HepG2 (cell line): ENCODE data around the gene CGB8. TPM values are rescaled to one million over a fixed set of nuclear protein-coding genes. Genes with fewer than 3 reads are reported as not detected.
"Not testable (repeated sequence)": the region's sequence is repeated elsewhere in the genome, so short reads cannot be mapped to it uniquely, and the experiment has no call there.

Experiments used
- ATAC-seq: fragments of 200-7000 bp; cut with Tn5 transposase; 3 replicates; pipeline ENCODE4 v1.9.1; 2020; ENCODE audit warnings: mild to moderate bottlenecking, moderate library complexity
- Bru-seq: library from RNA; stranded (reverse); fragments of 400-500 nt; gene quantifications from one replicate; lab custom pipeline; 2021; lab: Mats Ljungman, UMichigan
- BruChase-seq, 2 experiments: library from RNA; stranded (reverse); fragments of 400-500 nt; gene quantifications; one replicate each; lab custom pipeline; 2021; lab: Mats Ljungman, UMichigan
- BruUV-seq: library from RNA; stranded (reverse); fragments of 400-500 nt; replicated peaks from 2 replicates; lab custom pipeline; 2021; lab: Mats Ljungman, UMichigan
- CTCF ChIA-PET: fragments of 300-600 bp; formaldehyde crosslinking; extraction: SDS; loops from one replicate; lab custom pipeline; 2021; ENCODE audit warnings: low total read pairs, inconsistent platforms, low intra/inter-chr PET ratio; lab: Yijun Ruan, JAX
- POLR2A ChIA-PET: fragments of 350-600 bp; sonication (Branson Sonifier 250); formaldehyde crosslinking; loops from one replicate; lab custom pipeline; 2020; ENCODE audit warnings: antibody characterized with exemption, inconsistent platforms; lab: Yijun Ruan, JAX
- DNase-seq: peaks from one replicate; pipeline ENCODE4 v3.0.0-alpha.2; 2015; ENCODE audit warnings: low spot score
- FAIRE-seq: peaks from 3 replicates; lab custom pipeline; 2011; peaks lifted over from hg19 to GRCh38; lab: Jason Lieb, UNC
- H2AFZ ChIP-seq: one replicate; pipeline ENCODE4 v1.6.1; 2011; ENCODE audit warnings: low read length, inconsistent platforms
- H3K27ac ChIP-seq: fragments of 300-600 bp; 3 replicates; pipeline ENCODE4 v1.8.0; 2011; ENCODE audit warnings: mixed run types, mild to moderate bottlenecking, mixed read lengths, low read length, inconsistent platforms; ENCODE audit not compliant: insufficient read depth; ENCODE audit errors: extremely low read length
- H3K27me3 ChIP-seq, 2 experiments: fragments of 200-600 bp in 1 of 2; 2 replicates in 1 of 2; 3 replicates in 1 of 2; pipeline versions ENCODE4 v1.6.0 to v1.8.0; 2011; ENCODE audit warnings: low read length in 2 of 2, mild to moderate bottlenecking in 2 of 2, moderate library complexity in 2 of 2, inconsistent platforms in 1 of 2; ENCODE audit not compliant: insufficient read depth in 2 of 2, control insufficient read depth in 1 of 2
- H3K36me3 ChIP-seq, 2 experiments: fragments of 200-600 bp in 1 of 2; replicated peaks in 1 of 2; 2 replicates in 1 of 2; 3 replicates in 1 of 2; pipeline versions ENCODE4 v1.5.1 to v1.8.0; 2011; ENCODE audit warnings: low read length in 2 of 2, inconsistent platforms in 1 of 2; ENCODE audit not compliant: insufficient read depth in 2 of 2, control insufficient read depth in 1 of 2
- H3K4me1 ChIP-seq: 2 replicates; pipeline ENCODE4 v1.5.1; 2012; ENCODE audit warnings: low read length, inconsistent platforms; ENCODE audit not compliant: insufficient read depth
- H3K4me2 ChIP-seq: 2 replicates; pipeline ENCODE4 v1.6.0; 2011; ENCODE audit warnings: low read depth, low read length, inconsistent platforms
- H3K4me3 ChIP-seq, 3 experiments: fragments of 200-600 bp in 1 of 3; sonication (generic), shearing (Covaris generic) in 1 of 3; replicated peaks in 1 of 3; 2 replicates each; pipeline ENCODE4 v1.5.1; 2011 to 2016; ENCODE audit warnings: low read length in 3 of 3, inconsistent platforms in 2 of 3, low read depth in 2 of 3, mild to moderate bottlenecking in 2 of 3, control low read depth in 1 of 3, mixed read lengths in 1 of 3; ENCODE audit not compliant: insufficient read depth in 1 of 3
- H3K79me2 ChIP-seq: one replicate; pipeline ENCODE4 v1.6.1; 2011; ENCODE audit warnings: low read length, inconsistent platforms; ENCODE audit not compliant: insufficient read depth
- H3K9ac ChIP-seq: 2 replicates; pipeline ENCODE4 v1.6.0; 2011; ENCODE audit warnings: mild to moderate bottlenecking, low read depth, low read length, inconsistent platforms; ENCODE audit not compliant: insufficient read depth
- H3K9me3 ChIP-seq: 2 replicates; pipeline ENCODE4 v1.5.1; 2012; ENCODE audit warnings: mild to moderate bottlenecking, low read length
- H4K20me1 ChIP-seq: 2 replicates; pipeline ENCODE4 v1.6.0; 2011; ENCODE audit warnings: inconsistent platforms, mild to moderate bottlenecking, low read length, moderate library complexity; ENCODE audit not compliant: insufficient read depth
- WGBS: methylation state at CpG from one replicate; pipeline ENCODE4 v1.1.6; 2017; ENCODE audit warnings: low lambda C conversion rate; 5-methylcytosine and 5-hydroxymethylcytosine counted together
- in situ Hi-C: cut with HindIII; loops from 2 replicates; pipeline ENCODE4 v1.10.0; 2017; ENCODE audit warnings: low pct_unique_long_range_greater_than_20kb; ENCODE audit not compliant: extremely low pct_ligation_motif_present
- intact Hi-C: fragments of 100-400 bp; cut with micrococcal nuclease; formaldehyde crosslinking; loops from one replicate; pipeline ENCODE4 v1.10.0; 2022; ENCODE audit not compliant: unreplicated experiment
- long read RNA-seq, 2 experiments: library from RNA in 1 of 2; library from polyadenylated mRNA in 1 of 2; stranded (forward) in 1 of 2; unstranded in 1 of 2; transcript quantifications; one replicate each; pipeline ENCODE4 v2.0.0, GENCODE V29; 2019 to 2022
- polyA minus RNA-seq, 3 experiments: library from RNA; depleted of rRNA, polyadenylated mRNA; stranded (reverse); fragments of >200 nt; gene quantifications; 2 replicates each; pipeline ENCODE4 v1.2.3, GENCODE V29; 2011; ENCODE audit warnings: low replicate concordance in 1 of 3
- polyA plus RNA-seq, 8 experiments: library from polyadenylated mRNA; depleted of rRNA in 3 of 8; stranded (reverse) in 7 of 8; unstranded in 1 of 8; fragments of >200 nt; fragmentation: Illumina TruSeq in 4 of 8; extraction: Trizol in 4 of 8; gene quantifications; 2 replicates each; pipeline versions ENCODE4 v1.2.1 to v1.2.3, GENCODE V29; 2011 to 2016; ENCODE audit warnings: low read depth in 4 of 8, missing spikeins in 1 of 8, mixed read lengths in 1 of 8; ENCODE audit not compliant: insufficient read depth in 1 of 8
- total RNA-seq, 5 experiments: library from RNA; depleted of rRNA; stranded (reverse); fragments of >200 nt; fragmentation: Illumina TruSeq; extraction: Trizol; gene quantifications; 2 replicates each; pipeline ENCODE4 v1.2.3, GENCODE V29; 2016; ENCODE audit warnings: low read depth in 1 of 5

The CGB8 gene
- total RNA-seq (2016; rRNA removed; fragmentation: Illumina TruSeq; extraction: Trizol) = not detected in 2 replicates
- not detected in 2 replicates for total RNA-seq (2016; cell fraction: cytosol; rRNA removed; fragmentation: Illumina TruSeq; extraction: Trizol; ENCODE audit: low read depth)
- total RNA-seq (2016; cell fraction: insoluble cytoplasmic fraction; rRNA removed; fragmentation: Illumina TruSeq; extraction: Trizol) = not detected in 2 replicates
- not detected in 2 replicates for total RNA-seq (2016; cell fraction: membrane; rRNA removed; fragmentation: Illumina TruSeq; extraction: Trizol)
- total RNA-seq (2016; cell fraction: nucleus; rRNA removed; fragmentation: Illumina TruSeq; extraction: Trizol) = not detected in 2 replicates
- not detected in 2 replicates for polyA plus RNA-seq (2011; rRNA removed)
- polyA plus RNA-seq (2011; cell fraction: cytosol; rRNA removed) = not detected in 2 replicates
- polyA plus RNA-seq (2011; cell fraction: nucleus; rRNA removed) = not detected in 2 replicates
- not detected in 2 replicates for polyA plus RNA-seq (2012)
- not detected in 2 replicates for polyA plus RNA-seq (2016; cell fraction: cytosol; fragmentation: Illumina TruSeq; extraction: Trizol; ENCODE audit: low read depth)
- not detected in 2 replicates for polyA plus RNA-seq (2016; cell fraction: insoluble cytoplasmic fraction; fragmentation: Illumina TruSeq; extraction: Trizol; ENCODE audit: low read depth)
- polyA plus RNA-seq (2016; cell fraction: membrane; fragmentation: Illumina TruSeq; extraction: Trizol; ENCODE audit: low read depth) = not detected in 2 replicates
- not detected in 2 replicates for polyA plus RNA-seq (2016; cell fraction: nucleus; fragmentation: Illumina TruSeq; extraction: Trizol; ENCODE audit: insufficient read depth, low read depth)
- polyA minus RNA-seq (2011; rRNA and poly(A)+ RNA removed; ENCODE audit: low replicate concordance) = not detected in 2 replicates
- polyA minus RNA-seq (2011; cell fraction: cytosol; rRNA and poly(A)+ RNA removed) = not detected in 2 replicates
- polyA minus RNA-seq (2011; cell fraction: nucleus; rRNA and poly(A)+ RNA removed) = not detected in 2 replicates
- not detected for Bru-seq, nascent RNA
- BruChase-seq, experiment 1, labeled RNA remaining after a 6-hour chase = not detected
- not detected for BruChase-seq, experiment 2, labeled RNA remaining after a 2-hour chase
- long read RNA-seq, experiment 1 = 0 reads
- long read RNA-seq, experiment 2 = 0 reads

DNA sequence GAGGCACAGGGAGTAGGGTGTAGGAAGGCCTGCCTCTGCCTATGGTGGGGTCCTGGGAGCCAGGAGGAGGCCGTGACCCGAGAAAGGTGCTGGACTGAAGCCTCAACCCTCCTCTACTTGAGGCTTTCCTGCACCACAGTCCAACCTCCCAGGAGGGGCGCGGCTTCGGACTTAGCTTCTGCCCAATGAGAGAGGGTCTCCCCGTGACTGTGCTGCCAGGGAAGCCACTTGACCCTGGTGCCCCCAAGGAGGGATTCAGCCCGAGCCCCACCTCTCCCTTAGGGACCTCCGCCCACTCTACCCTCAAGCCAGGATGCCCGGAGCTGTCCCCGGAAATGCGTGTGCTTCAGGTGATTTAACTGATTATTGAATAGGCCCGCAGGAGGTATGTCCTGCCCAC, at the start of gene CGB8:
Gene CGB8 (minus strand): TSS at position 101 of the 400 bp plus-strand sequence. CDS start 372 bp downstream, outside the sequence.
- H3K9me3 ChIP-seq, BruUV-seq, H3K27ac ChIP-seq, H3K4me1 ChIP-seq, in situ Hi-C loops, DNase-seq, H4K20me1 ChIP-seq, H3K79me2 ChIP-seq, FAIRE-seq, CTCF ChIA-PET, H3K36me3 ChIP-seq, H3K4me2 ChIP-seq, H2AFZ ChIP-seq, intact Hi-C loops, H3K4me3 ChIP-seq, POLR2A ChIA-PET, H3K9ac ChIP-seq, ATAC-seq: not testable (repeated sequence)
- WGBS = 60% methylated on average over 5 of the region's 12 CpGs
- peaks cover 2 to 11% of the 10 kb centered on the region in 2 experiments; a peak in 3 of 5 replicates for H3K27me3 ChIP-seq
